PC-9 (cell line): ENCODE results near the gene EHD2. TPM values are rescaled to one million over a fixed set of nuclear protein-coding genes. Genes with fewer than 3 reads are reported as not detected.
"Not testable (repeated sequence)": the region's sequence is repeated elsewhere in the genome, so short reads cannot be mapped to it uniquely, and the experiment has no call there.

Experiments
- BruUV-seq: library from RNA; stranded (reverse); fragments of 400-500 nt; replicated peaks from 2 replicates; lab custom pipeline; 2021; lab: Mats Ljungman, UMichigan
- CTCF ChIA-PET: fragments of 300-600 bp; sonication (Branson Sonifier 250); formaldehyde crosslinking; loops from one replicate; lab custom pipeline; 2022; ENCODE audit warnings: antibody characterized with exemption; lab: Charles Lee
- POLR2A ChIA-PET: fragments of 300-600 bp; sonication (Branson Sonifier 250); formaldehyde crosslinking; loops from one replicate; lab custom pipeline; 2022; ENCODE audit warnings: antibody characterized with exemption; ENCODE audit not compliant: unreplicated experiment; lab: Charles Lee
- DNase-seq, 2 experiments: peaks; one replicate each; pipeline versions ENCODE4 v3.0.0 to v3.0.0-alpha.2; 2015 to 2022; ENCODE audit warnings: mixed read lengths in 1 of 2
- H2AFZ ChIP-seq: fragments of 200-600 bp; sonication (generic); 2 replicates; pipeline ENCODE4 v1.8.1; 2017; ENCODE audit warnings: antibody characterized with exemption
- H3F3A ChIP-seq: fragments of 200-600 bp; sonication (generic); 2 replicates; pipeline ENCODE4 v1.8.1; 2017; ENCODE audit warnings: antibody characterized with exemption, mild to moderate bottlenecking, low read depth; ENCODE audit not compliant: insufficient read depth
- H3K27ac ChIP-seq: fragments of 200-600 bp; sonication (generic); 2 replicates; pipeline ENCODE4 v1.6.1; 2016; ENCODE audit warnings: mixed run types
- H3K27me3 ChIP-seq: fragments of 200-600 bp; sonication (generic); 2 replicates; pipeline ENCODE4 v1.6.1; 2016; ENCODE audit warnings: low read depth, mixed run types; ENCODE audit not compliant: insufficient read depth
- H3K36me3 ChIP-seq: fragments of 200-600 bp; sonication (generic); 2 replicates; pipeline ENCODE4 v1.6.1; 2016; ENCODE audit warnings: low read depth, mixed run types
- H3K4me1 ChIP-seq: fragments of 200-600 bp; sonication (generic); replicated peaks from 2 replicates; pipeline ENCODE4 v1.6.1; 2016; ENCODE audit warnings: mixed run types; ENCODE audit not compliant: insufficient read depth
- H3K4me2 ChIP-seq: fragments of 200-600 bp; sonication (generic); 2 replicates; pipeline ENCODE4 v1.6.1; 2017; ENCODE audit warnings: mixed run types
- H3K4me3 ChIP-seq: fragments of 200-600 bp; sonication (generic); 2 replicates; pipeline ENCODE4 v1.6.1; 2016; ENCODE audit warnings: mixed run types
- H3K79me2 ChIP-seq: fragments of 200-600 bp; sonication (generic); 2 replicates; pipeline ENCODE4 v1.6.1; 2017; ENCODE audit warnings: low read depth, mixed run types
- H3K9me2 ChIP-seq: fragments of 200-600 bp; sonication (generic); 2 replicates; pipeline ENCODE4 v1.8.1; 2017; ENCODE audit warnings: mild to moderate bottlenecking; ENCODE audit not compliant: insufficient read depth
- H3K9me3 ChIP-seq: fragments of 200-600 bp; sonication (generic); 2 replicates; pipeline ENCODE4 v1.8.1; 2016; ENCODE audit warnings: low read depth; ENCODE audit not compliant: insufficient read depth
- H4K20me1 ChIP-seq: fragments of 200-600 bp; sonication (generic); 2 replicates; pipeline ENCODE4 v1.8.1; 2017; ENCODE audit not compliant: insufficient read depth
- EZH2 ChIP-seq: fragments of 200-600 bp; sonication (generic); IDR thresholded peaks from 2 replicates; pipeline ENCODE4 v1.8.0; 2017; ENCODE audit warnings: antibody characterized with exemption, low read depth
- intact Hi-C: fragments of 100-400 bp; cut with micrococcal nuclease; formaldehyde crosslinking; loops from one replicate; pipeline ENCODE4 v1.10.0; 2022; ENCODE audit not compliant: unreplicated experiment
- total RNA-seq: library from RNA; stranded (reverse); gene quantifications from 2 replicates; pipeline ENCODE4 v1.2.3, GENCODE V29; 2021
- TF ChIP-seq, protein P1 (sequence below): fragments of 200-600 bp; sonication (generic); conservative IDR thresholded peaks from 2 replicates; pipeline ENCODE4 v1.6.1; 2017; ENCODE audit warnings: mixed run types, antibody characterized with exemption, mild to moderate bottlenecking, moderate library complexity

The EHD2 gene
- total RNA-seq, 1 experiment from 2014 or later = 25.6 TPM

DNA sequence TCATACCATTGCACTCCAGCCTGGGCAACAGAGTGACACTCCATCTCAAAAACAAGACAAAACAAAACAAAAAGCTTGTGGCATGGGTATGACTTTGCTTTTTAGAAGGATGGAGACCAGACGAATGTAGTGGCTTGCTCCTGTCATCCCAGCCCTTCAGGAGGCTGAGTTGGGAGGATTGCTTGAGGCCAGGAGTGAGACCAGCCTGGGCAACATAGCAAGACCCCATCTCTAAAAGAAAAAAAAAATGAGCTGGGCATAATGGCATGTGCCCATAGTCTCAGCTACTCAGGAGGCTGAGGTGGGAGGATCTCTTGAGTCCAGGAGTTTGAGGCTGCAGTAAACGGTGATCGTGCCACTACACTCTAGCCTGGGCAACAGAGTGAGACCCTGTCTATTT lies 48.9 kb downstream of the EHD2 start:
- intact Hi-C loops = no loop called here
- no peak overlapping the region for H2AFZ ChIP-seq
- peak in 1 of 2 experiments; percentile 28 for DNase-seq
- H3K4me3 ChIP-seq = no peak overlapping the region
- POLR2A ChIA-PET = no interaction called here
- no TSS peak for BruUV-seq
- H3K79me2 ChIP-seq = no peaks in the 10 kb centered on the region
- no peaks in the 10 kb centered on the region for H3K9me2 ChIP-seq
- TF ChIP-seq, protein P1, sequence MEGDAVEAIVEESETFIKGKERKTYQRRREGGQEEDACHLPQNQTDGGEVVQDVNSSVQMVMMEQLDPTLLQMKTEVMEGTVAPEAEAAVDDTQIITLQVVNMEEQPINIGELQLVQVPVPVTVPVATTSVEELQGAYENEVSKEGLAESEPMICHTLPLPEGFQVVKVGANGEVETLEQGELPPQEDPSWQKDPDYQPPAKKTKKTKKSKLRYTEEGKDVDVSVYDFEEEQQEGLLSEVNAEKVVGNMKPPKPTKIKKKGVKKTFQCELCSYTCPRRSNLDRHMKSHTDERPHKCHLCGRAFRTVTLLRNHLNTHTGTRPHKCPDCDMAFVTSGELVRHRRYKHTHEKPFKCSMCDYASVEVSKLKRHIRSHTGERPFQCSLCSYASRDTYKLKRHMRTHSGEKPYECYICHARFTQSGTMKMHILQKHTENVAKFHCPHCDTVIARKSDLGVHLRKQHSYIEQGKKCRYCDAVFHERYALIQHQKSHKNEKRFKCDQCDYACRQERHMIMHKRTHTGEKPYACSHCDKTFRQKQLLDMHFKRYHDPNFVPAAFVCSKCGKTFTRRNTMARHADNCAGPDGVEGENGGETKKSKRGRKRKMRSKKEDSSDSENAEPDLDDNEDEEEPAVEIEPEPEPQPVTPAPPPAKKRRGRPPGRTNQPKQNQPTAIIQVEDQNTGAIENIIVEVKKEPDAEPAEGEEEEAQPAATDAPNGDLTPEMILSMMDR = no peak
- TF ChIP-seq EZH2 = no peak
- H3K27ac ChIP-seq = no peak overlapping the region
- H3K4me1 ChIP-seq = no peaks in the 10 kb centered on the region
- H3K27me3 ChIP-seq = no peaks in the 10 kb centered on the region
- no peak overlapping the region for H3K4me2 ChIP-seq
- H3K9me3 ChIP-seq = no peaks in the 10 kb centered on the region
- peaks cover 3% of the 10 kb centered on the region; the same call in 1 of the 2 replicates for H3K36me3 ChIP-seq
- CTCF ChIA-PET = no interaction called here
- H3F3A ChIP-seq = peaks cover 63% of the 10 kb centered on the region
- H4K20me1 ChIP-seq = peaks cover 16% of the 10 kb centered on the region

DNA sequence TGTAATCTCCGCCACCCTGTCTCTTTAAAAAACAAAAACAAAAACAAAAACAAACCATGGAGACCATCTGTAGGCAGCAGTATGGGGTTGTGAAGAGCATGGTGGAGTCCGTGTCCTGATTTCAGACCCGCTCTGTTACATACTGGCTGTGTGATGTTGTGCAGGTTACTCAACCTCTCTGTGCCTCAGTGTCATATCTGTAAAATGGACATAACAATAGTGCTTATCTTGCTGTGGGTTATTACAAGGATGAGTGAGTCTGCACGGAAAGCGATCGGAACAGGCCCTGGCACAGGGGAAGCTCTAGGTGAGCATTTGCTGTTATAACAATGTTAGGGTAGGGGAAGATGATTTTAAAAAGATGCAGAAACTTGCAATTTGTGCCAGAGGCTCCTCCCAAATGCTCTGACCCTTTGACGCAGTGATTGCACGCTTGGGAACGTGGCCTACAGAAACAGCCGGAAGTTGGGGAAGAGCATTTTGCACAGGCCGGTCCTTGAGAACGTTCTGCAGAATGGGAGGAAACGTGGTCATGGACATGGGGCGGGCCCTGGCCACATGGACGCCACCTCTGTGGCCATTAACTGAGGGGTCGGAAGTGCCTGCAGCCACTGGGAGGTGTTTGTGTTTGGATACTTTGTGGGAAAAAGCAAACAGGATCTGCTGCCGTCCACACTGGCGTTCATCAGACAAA lies 49.5 kb downstream of the EHD2 start:
- Histone ChIP-seq H3K4me1 (no peaks in the 10 kb centered on the region), H3K9me3 (no peaks in the 10 kb centered on the region), H3K9me2 (no peaks in the 10 kb centered on the region), H3K36me3 (peaks cover 3% of the 10 kb centered on the region; the same call in 1 of the 2 replicates), H3K4me2 (no peak overlapping the region), H3K27me3 (no peaks in the 10 kb centered on the region), H3K27ac (no peak overlapping the region), H3K4me3 (no peak overlapping the region), H4K20me1 (peaks cover 16% of the 10 kb centered on the region), H3F3A (peaks cover 63% of the 10 kb centered on the region), H2AFZ (no peak overlapping the region), H3K79me2 (no peaks in the 10 kb centered on the region)
- POLR2A ChIA-PET = no interaction called here
- intact Hi-C loops = no loop called here
- DNase-seq = peak in 1 of 2 experiments; percentile 33
- CTCF ChIA-PET = no interaction called here
- TF ChIP-seq, protein P1 = no peak
- TF ChIP-seq EZH2 = no peak
- BruUV-seq = TSS peak; percentile 1

DNA sequence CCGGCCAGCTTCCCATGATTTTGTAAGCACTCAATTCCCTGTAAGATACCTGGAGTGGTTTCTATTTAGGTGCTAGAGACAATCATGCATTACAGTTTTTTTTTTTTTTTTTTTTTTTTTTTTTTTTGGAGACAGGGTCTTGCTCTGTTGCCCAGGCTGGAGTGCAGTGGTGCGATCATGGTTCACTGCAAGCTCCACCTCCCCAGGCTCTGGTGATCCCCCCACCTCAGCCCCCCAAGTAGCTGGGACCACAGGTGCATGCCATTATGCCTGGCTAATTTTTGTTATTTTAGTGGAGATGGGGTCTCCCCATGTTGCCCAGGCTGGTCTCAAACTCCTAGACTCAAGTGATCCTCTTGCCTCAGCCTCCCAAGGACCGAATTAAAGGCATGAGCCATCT lies 51.5 kb downstream of the EHD2 start:
- CTCF ChIA-PET, H3K4me2 ChIP-seq, POLR2A ChIA-PET: not testable (repeated sequence)

More for the DNA sequence above, 51.5 kb downstream of the EHD2 start:
- H3K27me3 ChIP-seq, H3K4me1 ChIP-seq, intact Hi-C loops, H3K79me2 ChIP-seq, H2AFZ ChIP-seq, H3K9me3 ChIP-seq, H3K36me3 ChIP-seq, BruUV-seq, DNase-seq, H4K20me1 ChIP-seq, H3K9me2 ChIP-seq, H3K4me3 ChIP-seq, H3K27ac ChIP-seq: not testable (repeated sequence)
- H3F3A ChIP-seq = peaks cover 53% of the 10 kb centered on the region
